SK-N-SH (cell line): Measurements from ENCODE around the gene HERC3. TPM values are rescaled to one million over a fixed set of nuclear protein-coding genes. Genes with fewer than 3 reads are reported as not detected.

ENCODE experiments used
- CTCF ChIA-PET: fragments of 300-600, 350-600 bp; formaldehyde crosslinking; extraction: SDS; loops from one replicate; lab custom pipeline; 2021; lab: Yijun Ruan, JAX
- POLR2A ChIA-PET: fragments of 350-600 bp; sonication (Branson Sonifier 250); formaldehyde crosslinking; extraction: SDS; loops from one replicate; lab custom pipeline; 2020; ENCODE audit warnings: antibody characterized with exemption, inconsistent platforms; lab: Yijun Ruan, JAX
- DNase-seq: peaks from one replicate; pipeline ENCODE4 v3.0.0; 2012
- H2AFZ ChIP-seq: fragments of 200-600 bp; sonication (generic); 2 replicates; pipeline ENCODE4 v1.8.1; 2016; ENCODE audit warnings: antibody characterized with exemption, mild to moderate bottlenecking, low read depth
- H3F3A ChIP-seq: fragments of 200-600 bp; sonication (generic); replicated peaks from 2 replicates; pipeline ENCODE3; 2016; ENCODE audit warnings: antibody characterized with exemption, mild to moderate bottlenecking; ENCODE audit not compliant: insufficient read depth
- H3K27ac ChIP-seq, 2 experiments: fragments of 200-500 bp in 1 of 2; fragments of 200-600 bp in 1 of 2; sonication (Bioruptor generic) in 1 of 2; sonication (generic), shearing (Covaris generic) in 1 of 2; 2 replicates each; pipeline versions ENCODE4 v1.5.1 to v1.6.1; 2014 to 2016; ENCODE audit warnings: low read depth in 2 of 2, inconsistent platforms in 1 of 2, low read length in 1 of 2, mild to moderate bottlenecking in 1 of 2, mixed read lengths in 1 of 2
- H3K27me3 ChIP-seq: fragments of 200-600 bp; sonication (generic), shearing (Covaris generic); 2 replicates; pipeline ENCODE4 v1.6.1; 2016; ENCODE audit warnings: mixed run types; ENCODE audit not compliant: insufficient read depth
- H3K36me3 ChIP-seq, 2 experiments: fragments of 200-500 bp in 1 of 2; fragments of 200-600 bp in 1 of 2; sonication (Bioruptor generic) in 1 of 2; sonication (generic) in 1 of 2; replicated peaks in 1 of 2; 2 replicates each; pipeline versions ENCODE3 to v1.5.1; 2014 to 2016; ENCODE audit warnings: low read length in 1 of 2, mild to moderate bottlenecking in 1 of 2; ENCODE audit not compliant: insufficient read depth in 2 of 2, control insufficient read depth in 1 of 2
- H3K4me1 ChIP-seq, 2 experiments: fragments of 200-500 bp in 1 of 2; fragments of 200-600 bp in 1 of 2; sonication (Bioruptor generic) in 1 of 2; sonication (generic), shearing (Covaris generic) in 1 of 2; 2 replicates each; pipeline versions ENCODE4 v1.5.1 to v1.6.1; 2014 to 2016; ENCODE audit warnings: low read depth in 1 of 2, low read length in 1 of 2, mixed run types in 1 of 2; ENCODE audit not compliant: insufficient read depth in 2 of 2, control insufficient read depth in 1 of 2
- H3K4me2 ChIP-seq: fragments of 200-600 bp; sonication (generic), shearing (Covaris generic); 2 replicates; pipeline ENCODE4 v1.6.1; 2017; ENCODE audit warnings: mixed run types
- H3K4me3 ChIP-seq, 2 experiments: fragments of 200-500 bp in 1 of 2; fragments of 200-600 bp in 1 of 2; sonication (Bioruptor generic) in 1 of 2; sonication (generic), shearing (Covaris generic) in 1 of 2; 2 replicates each; pipeline versions ENCODE4 v1.5.1 to v1.8.1; 2014 to 2016; ENCODE audit warnings: low read depth in 2 of 2, inconsistent platforms in 1 of 2, low read length in 1 of 2, mild to moderate bottlenecking in 1 of 2, mixed read lengths in 1 of 2, moderate library complexity in 1 of 2
- H3K79me2 ChIP-seq: fragments of 200-600 bp; sonication (generic); 2 replicates; pipeline ENCODE4 v1.8.1; 2017; ENCODE audit warnings: mild to moderate bottlenecking; ENCODE audit not compliant: insufficient read depth
- H3K9ac ChIP-seq: fragments of 200-600 bp; sonication (generic); 2 replicates; pipeline ENCODE4 v1.6.1; 2017; ENCODE audit warnings: mixed run types
- H3K9me2 ChIP-seq: fragments of 200-600 bp; sonication (generic); 2 replicates; pipeline ENCODE4 v1.6.1; 2017; ENCODE audit warnings: mixed run types
- H3K9me3 ChIP-seq: fragments of 200-600 bp; sonication (generic); 2 replicates; pipeline ENCODE4 v1.6.1; 2017; ENCODE audit warnings: mixed run types, mild to moderate bottlenecking, moderate library complexity
- H4K20me1 ChIP-seq: fragments of 200-600 bp; sonication (generic); 2 replicates; pipeline ENCODE4 v1.6.1; 2017; ENCODE audit warnings: mild to moderate bottlenecking, mixed run types; ENCODE audit not compliant: insufficient read depth
- CHD2 ChIP-seq: fragments of 150-350 bp; IDR thresholded peaks from 2 replicates; pipeline ENCODE4 v1.6.1; 2018; ENCODE audit warnings: low read length; ENCODE audit not compliant: partially characterized antibody
- EP300 ChIP-seq, 2 experiments: IDR thresholded peaks; 2 replicates each; pipeline versions ENCODE4 v1.4.0 to v1.6.1; 2012; ENCODE audit warnings: borderline replicate concordance in 1 of 2, low read depth in 1 of 2, low read length in 1 of 2
- FOSL2 ChIP-seq: IDR thresholded peaks from 2 replicates; pipeline ENCODE4 v1.4.0; 2012; ENCODE audit warnings: low read depth, mild to moderate bottlenecking, moderate library complexity, borderline replicate concordance
- FOXJ3 ChIP-seq: sonication (generic); formaldehyde crosslinking; IDR thresholded peaks from 2 replicates; pipeline ENCODE4 v1.5.1; 2020; ENCODE audit warnings: mild to moderate bottlenecking, missing genetic modification reagents
- FOXM1 ChIP-seq: IDR thresholded peaks from 2 replicates; pipeline ENCODE4 v1.4.0; 2012; ENCODE audit warnings: low read depth, mild to moderate bottlenecking
- GATA2 ChIP-seq: sonication (generic); formaldehyde crosslinking; IDR thresholded peaks from 2 replicates; pipeline ENCODE4 v1.5.0; 2020; ENCODE audit warnings: mild to moderate bottlenecking, missing genetic modification reagents
- JUND ChIP-seq: IDR thresholded peaks from 2 replicates; pipeline ENCODE4 v1.4.0; 2012
- MEF2A ChIP-seq: IDR thresholded peaks from 2 replicates; pipeline ENCODE4 v1.4.0; 2012; ENCODE audit warnings: low read depth, borderline replicate concordance
- RXRA ChIP-seq: IDR thresholded peaks from 2 replicates; pipeline ENCODE4 v1.4.0; 2012; ENCODE audit warnings: low read depth, mild to moderate bottlenecking, borderline replicate concordance
- SIN3A ChIP-seq: IDR thresholded peaks from 2 replicates; pipeline ENCODE4 v1.6.1; 2012; ENCODE audit warnings: low read depth, mild to moderate bottlenecking, low read length, moderate library complexity, borderline replicate concordance
- SMC3 ChIP-seq: IDR thresholded peaks from 2 replicates; pipeline ENCODE4 v1.6.1; 2012; ENCODE audit warnings: low read depth, low read length, improper control_type of control experiment
- YY1 ChIP-seq: IDR thresholded peaks from 2 replicates; pipeline ENCODE4 v1.4.0; 2012; ENCODE audit warnings: low read depth, mild to moderate bottlenecking
- WGBS: methylation state at CpG from one replicate; pipeline ENCODE4 v1.1.6; 2017; ENCODE audit warnings: low lambda C conversion rate; 5-methylcytosine and 5-hydroxymethylcytosine counted together
- polyA plus RNA-seq, 3 experiments: library from polyadenylated mRNA; depleted of rRNA; stranded (reverse); fragments of >200 nt; gene quantifications; 2 replicates each; pipeline ENCODE4 v1.2.3, GENCODE V29; 2012
- TF ChIP-seq, protein P1 (sequence below): IDR thresholded peaks from 2 replicates; pipeline ENCODE4 v1.4.0; 2012; ENCODE audit warnings: low read depth, borderline replicate concordance
- TF ChIP-seq, protein P2 (sequence below): fragments of 200-600 bp; sonication (generic); IDR thresholded peaks from 2 replicates; pipeline ENCODE4 v1.6.1; 2017; ENCODE audit warnings: antibody characterized with exemption, mild to moderate bottlenecking, moderate library complexity
- TF ChIP-seq, protein P3 (sequence below): IDR thresholded peaks from 2 replicates; pipeline ENCODE4; 2012

The HERC3 gene
- polyA plus RNA-seq, 1 of the 3 experiments (the other 2 are of a cell fraction): 4.6 TPM

DNA sequence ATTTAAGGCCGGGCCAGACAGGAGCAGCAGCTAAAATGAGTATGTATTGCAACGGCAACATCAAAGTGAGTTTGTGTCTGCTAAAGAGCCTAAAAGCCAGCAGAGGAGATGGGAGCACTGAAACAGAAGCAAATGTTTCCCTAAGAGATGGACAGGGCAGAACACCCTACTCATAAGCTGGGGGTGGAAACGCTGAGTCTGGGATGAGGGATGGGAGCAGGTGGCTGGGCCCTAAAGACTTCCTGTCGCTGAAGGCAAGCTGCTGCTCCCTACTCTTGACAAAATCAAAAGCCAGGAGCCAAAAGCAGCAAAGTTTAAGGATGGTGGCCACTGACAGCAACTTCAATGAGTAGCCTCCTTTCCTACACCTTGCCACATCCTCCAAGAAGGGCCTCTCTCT is 145.9 kb downstream of the HERC3 start:
- WGBS: 95% methylated on average over 4 of the region's 4 CpGs
- H3K9ac ChIP-seq: no peak overlapping the region
- no peaks in the 10 kb centered on the region for H3K79me2 ChIP-seq
- CTCF ChIA-PET: interaction anchor here (0.9 to 1.4 kb wide), 2 partner anchors 32 to 213 kb away, joined by 3 to 5 read pairs; no protein-coding TSS in a partner anchor
- H2AFZ ChIP-seq: no peak overlapping the region
- no peak for DNase-seq
- H3F3A ChIP-seq: no peaks in the 10 kb centered on the region
- peaks cover 0 to 1% of the 10 kb centered on the region in 2 experiments for H3K36me3 ChIP-seq
- no peak overlapping the region for H3K4me3 ChIP-seq
- POLR2A ChIA-PET: no interaction called here
- H4K20me1 ChIP-seq: no peaks in the 10 kb centered on the region
- no peaks in the 10 kb centered on the region for H3K9me3 ChIP-seq
- no peak overlapping the region for H3K27ac ChIP-seq
- TF ChIP-seq RXRA (no peak), FOXJ3 (CRISPR knock-in tag) (no peak), SIN3A (no peak), EP300 (IDR thresholded peaks at IDR 0.05; ENCODE audit: borderline replicate concordance in 1 of 2, low read depth in 1 of 2, low read length in 1 of 2) (no peak), FOSL2 (no peak), CHD2 (no peak), FOXM1 (no peak), SMC3 (no peak)
- TF ChIP-seq, protein P1, sequence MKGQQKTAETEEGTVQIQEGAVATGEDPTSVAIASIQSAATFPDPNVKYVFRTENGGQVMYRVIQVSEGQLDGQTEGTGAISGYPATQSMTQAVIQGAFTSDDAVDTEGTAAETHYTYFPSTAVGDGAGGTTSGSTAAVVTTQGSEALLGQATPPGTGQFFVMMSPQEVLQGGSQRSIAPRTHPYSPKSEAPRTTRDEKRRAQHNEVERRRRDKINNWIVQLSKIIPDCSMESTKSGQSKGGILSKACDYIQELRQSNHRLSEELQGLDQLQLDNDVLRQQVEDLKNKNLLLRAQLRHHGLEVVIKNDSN: no peak
- TF ChIP-seq, protein P2, sequence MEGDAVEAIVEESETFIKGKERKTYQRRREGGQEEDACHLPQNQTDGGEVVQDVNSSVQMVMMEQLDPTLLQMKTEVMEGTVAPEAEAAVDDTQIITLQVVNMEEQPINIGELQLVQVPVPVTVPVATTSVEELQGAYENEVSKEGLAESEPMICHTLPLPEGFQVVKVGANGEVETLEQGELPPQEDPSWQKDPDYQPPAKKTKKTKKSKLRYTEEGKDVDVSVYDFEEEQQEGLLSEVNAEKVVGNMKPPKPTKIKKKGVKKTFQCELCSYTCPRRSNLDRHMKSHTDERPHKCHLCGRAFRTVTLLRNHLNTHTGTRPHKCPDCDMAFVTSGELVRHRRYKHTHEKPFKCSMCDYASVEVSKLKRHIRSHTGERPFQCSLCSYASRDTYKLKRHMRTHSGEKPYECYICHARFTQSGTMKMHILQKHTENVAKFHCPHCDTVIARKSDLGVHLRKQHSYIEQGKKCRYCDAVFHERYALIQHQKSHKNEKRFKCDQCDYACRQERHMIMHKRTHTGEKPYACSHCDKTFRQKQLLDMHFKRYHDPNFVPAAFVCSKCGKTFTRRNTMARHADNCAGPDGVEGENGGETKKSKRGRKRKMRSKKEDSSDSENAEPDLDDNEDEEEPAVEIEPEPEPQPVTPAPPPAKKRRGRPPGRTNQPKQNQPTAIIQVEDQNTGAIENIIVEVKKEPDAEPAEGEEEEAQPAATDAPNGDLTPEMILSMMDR: no peak
- TF ChIP-seq, all 33 proteins: peak for 0
- Histone ChIP-seq H3K27me3 (no peaks in the 10 kb centered on the region), H3K9me2 (no peaks in the 10 kb centered on the region), H3K4me2 (no peak overlapping the region), H3K4me1 (no peaks in the 10 kb centered on the region; a peak in 1 of 4 replicates)

DNA sequence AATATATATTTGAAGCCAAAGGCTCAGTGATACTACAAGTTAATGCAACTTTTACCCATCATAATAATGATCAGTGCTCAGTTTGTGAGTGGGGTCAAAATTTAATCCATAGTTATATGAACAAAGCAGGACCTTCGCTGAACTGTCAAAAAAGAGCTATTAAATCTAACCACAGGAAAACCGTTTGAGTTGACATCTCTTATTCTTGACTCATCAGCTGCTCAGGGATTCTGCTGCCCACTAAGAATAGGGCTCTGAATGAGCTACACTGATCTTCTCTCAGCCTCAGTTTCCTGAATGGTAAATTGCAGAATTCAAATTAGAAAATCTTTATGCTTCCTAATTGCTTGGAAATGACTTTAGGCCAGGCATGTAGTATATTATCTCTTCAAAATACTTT is 150.3 kb downstream of the HERC3 start:
- H3K4me2 ChIP-seq: no peak overlapping the region
- no peaks in the 10 kb centered on the region for H4K20me1 ChIP-seq
- ChIA-PET CTCF (interaction anchor here (0.9 to 2.0 kb wide), 3 partner anchors 10 to 77 kb away, joined by 4 to 7 read pairs (median 4); no protein-coding TSS in a partner anchor), POLR2A (no interaction called here)
- H3K9me2 ChIP-seq: no peaks in the 10 kb centered on the region
- H3K36me3 ChIP-seq: peaks cover 0 to 3% of the 10 kb centered on the region in 2 experiments
- no peak overlapping the region for H3K4me3 ChIP-seq
- H3K27ac ChIP-seq: no peak overlapping the region
- H2AFZ ChIP-seq: no peak overlapping the region
- 66% methylated on average over 2 of the region's 2 CpGs for WGBS
- H3F3A ChIP-seq: no peaks in the 10 kb centered on the region
- no peak for DNase-seq
- no peaks in the 10 kb centered on the region; a peak in 1 of 4 replicates for H3K4me1 ChIP-seq
- no peaks in the 10 kb centered on the region for H3K79me2 ChIP-seq
- TF ChIP-seq FOSL2 (no peak), GATA2 (CRISPR knock-in tag) (no peak), MEF2A (no peak), JUND (no peak), YY1 (no peak)
- TF ChIP-seq, protein P3, sequence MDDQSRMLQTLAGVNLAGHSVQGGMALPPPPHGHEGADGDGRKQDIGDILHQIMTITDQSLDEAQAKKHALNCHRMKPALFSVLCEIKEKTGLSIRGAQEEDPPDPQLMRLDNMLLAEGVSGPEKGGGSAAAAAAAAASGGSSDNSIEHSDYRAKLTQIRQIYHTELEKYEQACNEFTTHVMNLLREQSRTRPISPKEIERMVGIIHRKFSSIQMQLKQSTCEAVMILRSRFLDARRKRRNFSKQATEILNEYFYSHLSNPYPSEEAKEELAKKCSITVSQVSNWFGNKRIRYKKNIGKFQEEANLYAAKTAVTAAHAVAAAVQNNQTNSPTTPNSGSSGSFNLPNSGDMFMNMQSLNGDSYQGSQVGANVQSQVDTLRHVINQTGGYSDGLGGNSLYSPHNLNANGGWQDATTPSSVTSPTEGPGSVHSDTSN: no peak
- H3K27me3 ChIP-seq: no peaks in the 10 kb centered on the region
- H3K9ac ChIP-seq: no peak overlapping the region
- H3K9me3 ChIP-seq: no peaks in the 10 kb centered on the region
